IPS-18c (cell line): ENCODE measurements around the gene ATP1B1.

ENCODE experiments used
- H3K4me3 ChIP-seq: 2 replicates; pipeline ENCODE4 v1.7.0; 2013; ENCODE audit warnings: low read depth, mild to moderate bottlenecking, low read length, moderate library complexity; ENCODE audit not compliant: insufficient read depth
- H3K9me3 ChIP-seq: one replicate; pipeline ENCODE4 v1.6.1; 2013; ENCODE audit warnings: mild to moderate bottlenecking, low read length, moderate library complexity; ENCODE audit not compliant: control insufficient read depth, insufficient read depth

The ATP1B1 gene

DNA sequence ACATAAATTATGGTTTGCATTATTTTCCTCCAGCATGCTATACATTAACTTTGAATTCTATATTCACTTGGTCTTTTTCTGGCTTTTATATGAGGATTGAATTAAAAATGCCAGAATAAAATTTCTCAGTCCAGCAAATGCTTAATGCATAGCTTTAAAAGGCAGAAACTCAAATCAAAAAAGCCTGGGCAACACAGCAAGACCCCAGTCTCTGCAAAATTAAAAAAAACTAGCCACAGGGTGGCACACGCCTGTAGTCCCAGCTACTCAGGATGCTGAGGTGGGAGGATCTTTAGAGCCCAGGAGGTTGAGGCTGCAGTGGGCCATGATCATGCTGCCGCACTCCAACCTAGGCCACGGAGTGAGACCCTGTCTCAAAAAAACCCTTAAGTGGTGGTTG is 19.8 kb downstream of the ATP1B1 start:
- Histone ChIP-seq H3K4me3 (no peak overlapping the region), H3K9me3 (no peaks in the 10 kb centered on the region)

DNA sequence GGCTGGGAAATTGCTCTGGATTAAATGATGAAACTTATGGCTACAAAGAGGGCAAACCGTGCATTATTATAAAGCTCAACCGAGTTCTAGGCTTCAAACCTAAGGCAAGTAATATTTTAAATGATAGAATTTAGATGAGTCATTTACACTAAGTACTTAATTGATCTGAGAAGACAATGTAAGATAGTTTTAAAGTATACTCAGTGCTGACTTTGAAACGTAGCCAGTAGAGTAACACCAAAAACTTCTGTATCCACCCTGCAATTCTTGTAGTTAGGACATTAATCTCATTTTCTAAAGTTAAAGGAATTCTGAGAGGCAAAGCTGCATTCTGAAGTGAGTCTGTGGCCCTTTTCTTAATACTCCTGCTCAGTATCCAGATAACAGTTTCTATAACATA is 20.8 kb downstream of the ATP1B1 start:
- no peak overlapping the region for H3K4me3 ChIP-seq

DNA sequence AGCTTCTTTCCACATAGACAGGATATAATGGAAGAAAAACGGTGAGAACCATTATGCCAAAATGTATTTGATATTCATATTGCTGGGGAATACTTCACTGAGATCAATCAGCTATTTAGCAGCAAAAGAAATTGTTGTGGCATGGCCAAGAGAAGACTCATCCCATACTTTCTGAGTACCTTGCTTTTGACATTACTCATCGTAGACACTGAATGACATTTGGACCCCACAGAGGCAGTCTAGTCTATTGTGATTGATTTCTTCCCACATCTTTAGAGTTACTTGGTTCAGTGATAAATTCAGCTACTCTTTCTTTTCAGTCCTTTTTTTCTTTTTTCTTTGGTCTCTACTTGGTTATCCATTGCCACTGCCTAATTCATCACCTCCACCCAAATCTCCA is 22.1 kb downstream of the ATP1B1 start:
- Histone ChIP-seq H3K4me3 (no peak overlapping the region), H3K9me3 (no peaks in the 10 kb centered on the region)

More for the DNA sequence above, 20.8 kb downstream of the ATP1B1 start:
- no peaks in the 10 kb centered on the region for H3K9me3 ChIP-seq

DNA sequence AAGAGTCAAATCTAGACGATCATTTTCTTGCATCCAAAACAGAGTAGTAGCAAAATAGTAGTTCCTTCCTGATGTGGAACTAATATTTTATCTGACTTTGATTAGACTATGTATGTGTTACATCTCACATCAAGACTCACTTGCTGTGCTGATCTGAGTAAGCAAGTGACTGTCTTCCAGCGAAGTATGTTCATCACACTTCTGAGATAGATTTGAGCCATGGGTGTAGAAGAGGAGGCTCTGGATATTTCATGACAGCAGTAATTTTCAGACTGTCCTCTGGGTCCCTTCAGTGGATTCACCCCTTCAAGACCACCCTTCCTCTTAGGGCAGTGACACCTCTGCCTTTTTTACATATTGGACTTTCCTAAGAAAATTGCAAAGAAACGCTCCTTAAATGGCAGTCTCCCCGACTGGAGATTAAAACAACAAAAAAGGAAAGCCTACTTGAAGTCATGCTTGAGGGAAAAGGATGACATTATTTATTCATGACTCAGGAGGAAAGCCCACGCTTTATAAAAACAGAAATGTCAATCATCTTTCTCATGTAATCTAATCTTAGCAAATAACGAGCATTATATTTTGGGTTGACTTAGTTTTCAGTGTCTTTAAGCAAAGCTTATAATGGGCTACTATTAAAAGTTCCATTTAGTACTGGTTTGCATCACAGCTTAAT is 22.8 kb downstream of the ATP1B1 start:
- H3K4me3 ChIP-seq: no peak overlapping the region

DNA sequence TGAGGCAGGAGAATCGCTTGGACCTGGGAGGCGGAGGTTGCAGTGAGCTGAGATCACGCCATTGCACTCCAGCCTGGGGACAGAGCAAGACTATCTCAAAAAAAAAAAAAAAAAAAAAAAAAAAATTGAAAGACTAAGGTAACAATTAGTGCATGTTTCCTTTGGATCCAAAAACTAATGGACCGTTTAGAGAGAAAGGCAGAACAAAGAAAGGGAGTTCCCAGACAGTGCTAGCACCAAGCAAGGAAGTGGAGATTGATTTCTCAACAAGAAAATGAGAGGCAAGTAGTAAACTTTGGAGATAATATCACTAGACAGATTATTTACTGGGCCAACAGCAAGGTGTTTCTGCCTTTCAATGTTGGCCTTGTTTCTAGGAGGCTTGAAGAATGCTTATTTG is 24.2 kb downstream of the ATP1B1 start:
- Histone ChIP-seq H3K4me3 (no peak overlapping the region), H3K9me3 (no peaks in the 10 kb centered on the region)

More for the DNA sequence above, 22.8 kb downstream of the ATP1B1 start:
- H3K9me3 ChIP-seq: no peaks in the 10 kb centered on the region

DNA sequence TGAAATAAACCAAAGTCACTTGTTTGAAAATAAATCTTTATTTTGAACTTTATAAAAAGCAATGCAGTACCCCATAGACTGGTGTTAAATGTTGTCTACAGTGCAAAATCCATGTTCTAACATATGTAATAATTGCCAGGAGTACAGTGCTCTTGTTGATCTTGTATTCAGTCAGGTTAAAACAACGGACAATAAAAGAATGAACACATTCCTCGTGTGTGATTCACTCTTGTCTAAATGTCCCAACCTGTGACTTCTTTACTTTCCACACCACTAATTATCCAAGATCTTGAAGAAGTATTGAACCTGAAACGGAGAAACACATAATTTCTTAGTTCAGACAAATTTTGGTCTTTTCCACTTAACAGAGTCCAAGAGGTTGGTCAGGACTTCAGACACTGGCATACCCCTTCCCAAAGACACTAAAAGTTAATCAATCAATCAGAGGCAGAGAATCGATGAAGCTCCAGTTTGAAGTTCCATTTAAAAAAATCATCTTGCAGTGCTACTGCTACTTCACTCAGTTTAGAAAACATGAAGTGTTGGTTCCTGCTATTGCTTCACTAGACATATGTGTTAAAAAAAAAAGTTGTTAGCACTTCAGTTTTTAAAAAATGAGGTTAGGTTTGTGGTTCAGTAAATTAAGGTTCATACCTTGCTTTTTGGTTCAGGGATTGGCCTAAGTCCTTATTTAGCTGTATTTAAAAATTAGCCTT is 26.2 kb downstream of the ATP1B1 start:
- no peak overlapping the region for H3K4me3 ChIP-seq
- no peaks in the 10 kb centered on the region for H3K9me3 ChIP-seq

DNA sequence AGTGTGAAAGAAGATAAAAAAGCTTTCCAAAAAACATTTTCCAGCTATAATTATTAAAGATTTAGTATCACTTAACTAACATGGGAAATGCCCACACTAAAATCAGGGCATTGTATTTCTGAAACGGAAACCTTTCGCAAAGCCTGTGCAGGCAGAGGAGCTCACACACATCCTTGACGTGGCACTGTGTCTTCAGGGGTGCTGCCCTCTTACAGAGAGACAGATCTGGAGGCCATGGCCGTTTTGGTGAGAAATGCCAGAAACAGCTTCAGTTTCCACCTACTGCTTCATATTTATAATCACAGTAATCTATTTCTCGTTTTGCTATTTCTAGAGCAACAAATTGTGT is 26.7 kb downstream of the ATP1B1 start:
- no peaks in the 10 kb centered on the region for H3K9me3 ChIP-seq
- no peak overlapping the region for H3K4me3 ChIP-seq

DNA sequence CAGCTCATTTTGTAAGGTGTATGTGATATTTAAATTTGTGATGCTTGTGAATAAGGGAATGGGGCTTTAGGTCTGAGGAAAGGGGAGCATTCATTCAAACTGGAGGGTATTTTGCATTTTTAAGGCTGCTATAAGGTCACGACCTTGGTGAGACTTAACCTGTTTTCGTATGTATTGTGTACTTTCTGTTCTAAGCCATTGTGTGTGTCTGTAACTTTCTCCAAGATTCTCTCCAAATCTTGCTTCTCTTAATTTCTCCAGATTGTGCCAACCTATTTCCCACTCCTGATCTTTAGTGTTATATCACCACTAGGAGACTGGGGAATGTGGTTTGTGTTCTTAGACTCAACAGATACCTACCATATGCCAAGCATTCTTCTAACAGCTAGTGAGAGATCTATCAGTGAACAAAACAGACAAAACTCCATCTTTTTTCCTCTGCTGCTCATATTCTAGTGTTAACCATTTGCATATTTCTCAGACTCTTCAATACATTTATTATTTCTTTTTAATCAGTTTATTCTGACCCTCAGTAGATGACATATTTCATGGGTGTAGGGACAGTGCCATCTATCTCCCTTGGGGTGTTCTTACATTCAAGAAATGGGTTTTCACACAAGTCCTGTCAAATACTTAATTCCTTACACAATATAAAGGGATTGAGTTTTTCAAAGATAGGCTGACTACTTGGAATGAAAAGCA is 27.5 kb downstream of the ATP1B1 start:
- H3K4me3 ChIP-seq: no peak overlapping the region

DNA sequence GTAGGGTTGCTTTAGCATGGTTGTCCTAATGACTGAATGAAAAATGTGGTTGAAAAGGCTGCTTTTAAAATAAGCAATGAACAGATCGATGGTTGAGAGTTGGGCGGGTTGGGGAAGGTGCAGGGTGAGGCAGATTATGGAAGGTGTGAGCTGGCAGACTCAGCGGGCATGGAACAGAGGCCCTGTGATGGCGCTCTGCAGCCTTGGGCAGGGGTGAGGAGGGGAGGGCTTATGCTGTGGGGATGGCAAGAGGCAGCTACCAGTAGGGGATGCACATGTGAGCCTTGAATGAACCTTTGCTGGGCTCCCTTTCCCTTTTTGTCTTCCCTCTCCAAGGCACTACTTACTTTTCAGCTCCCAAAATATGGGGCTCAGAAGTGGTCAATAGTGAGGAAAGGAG is 30.9 kb downstream of the ATP1B1 start:
- no peak overlapping the region for H3K4me3 ChIP-seq
- no peaks in the 10 kb centered on the region for H3K9me3 ChIP-seq

More for the DNA sequence above, 27.5 kb downstream of the ATP1B1 start:
- no peaks in the 10 kb centered on the region for H3K9me3 ChIP-seq

DNA sequence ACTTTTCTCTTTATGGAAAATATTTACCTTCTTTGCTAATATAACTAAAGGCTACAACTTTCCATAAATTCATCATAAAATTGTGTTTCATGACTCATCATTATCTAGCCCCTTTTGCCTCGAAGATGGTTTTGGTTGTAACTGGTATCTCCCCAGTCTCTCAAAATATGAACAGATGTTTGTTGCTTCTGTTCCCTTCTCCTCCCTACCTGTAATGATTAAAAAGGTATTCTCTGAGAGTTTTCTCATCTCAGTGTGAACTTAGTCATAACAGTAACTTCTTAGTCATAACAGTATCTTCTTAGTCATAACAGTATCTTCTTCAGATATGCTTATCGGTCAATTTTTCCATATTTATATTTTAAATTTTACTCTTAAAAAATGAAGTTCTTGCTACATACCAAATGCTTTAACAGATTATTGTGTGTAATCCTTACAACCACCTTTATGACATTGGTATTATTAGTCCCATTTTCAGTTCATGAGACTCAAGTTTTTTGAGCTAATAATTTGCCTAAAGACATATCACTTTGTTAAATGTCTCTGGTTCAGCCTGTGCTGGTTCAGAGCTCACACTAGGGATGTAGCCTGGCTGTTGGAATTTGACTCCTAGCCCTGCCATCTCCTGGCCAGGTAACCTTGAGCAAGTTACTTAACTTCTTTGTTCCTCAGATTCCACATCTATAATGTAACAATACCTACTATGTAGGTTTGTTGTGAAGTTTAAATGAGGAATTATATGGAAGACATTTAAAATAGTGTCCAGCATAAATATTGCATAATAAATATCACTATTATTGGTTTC is 32.6 kb downstream of the ATP1B1 start:
- H3K4me3 ChIP-seq: no peak overlapping the region
- no peaks in the 10 kb centered on the region for H3K9me3 ChIP-seq

DNA sequence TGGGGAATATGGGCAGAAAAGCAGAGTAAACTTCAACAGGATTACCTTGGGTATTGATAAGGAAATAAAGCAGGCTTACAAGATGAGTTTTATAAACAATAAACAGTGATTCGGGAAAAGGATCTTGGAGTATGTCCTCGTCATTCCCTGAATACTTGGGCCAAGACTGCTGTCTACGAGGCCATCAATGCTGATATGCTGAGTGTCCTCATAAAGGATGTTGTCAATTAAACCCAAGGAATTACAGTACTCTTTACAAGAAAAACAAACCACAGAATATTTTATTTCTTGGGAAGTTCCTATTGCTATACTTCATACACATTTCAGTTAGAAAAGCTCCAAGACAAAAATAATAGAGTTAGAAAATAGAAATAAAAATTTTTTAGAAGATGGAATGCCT is 34.9 kb downstream of the ATP1B1 start:
- Histone ChIP-seq H3K9me3 (no peaks in the 10 kb centered on the region), H3K4me3 (no peak overlapping the region)

DNA sequence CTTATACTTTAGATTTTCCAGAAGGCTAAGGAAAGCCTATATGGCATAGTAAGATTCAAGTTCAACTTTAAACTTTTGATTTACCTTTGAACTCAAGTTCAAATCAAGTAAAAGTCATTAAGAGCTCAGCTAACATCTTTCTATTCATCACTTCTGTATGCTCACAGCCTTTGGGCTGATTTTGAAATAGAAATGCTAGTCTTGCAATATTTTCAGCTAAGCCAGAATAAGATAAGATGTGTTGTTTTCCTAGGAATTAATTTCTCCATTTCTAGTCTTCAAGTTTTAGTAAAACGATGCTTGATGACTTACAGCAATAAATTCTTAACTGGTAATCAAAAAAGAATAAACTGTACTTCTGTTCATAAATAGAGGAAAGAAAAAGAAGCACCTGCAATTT is 35.6 kb downstream of the ATP1B1 start:
- H3K9me3 ChIP-seq: no peaks in the 10 kb centered on the region
- H3K4me3 ChIP-seq: no peak overlapping the region

DNA sequence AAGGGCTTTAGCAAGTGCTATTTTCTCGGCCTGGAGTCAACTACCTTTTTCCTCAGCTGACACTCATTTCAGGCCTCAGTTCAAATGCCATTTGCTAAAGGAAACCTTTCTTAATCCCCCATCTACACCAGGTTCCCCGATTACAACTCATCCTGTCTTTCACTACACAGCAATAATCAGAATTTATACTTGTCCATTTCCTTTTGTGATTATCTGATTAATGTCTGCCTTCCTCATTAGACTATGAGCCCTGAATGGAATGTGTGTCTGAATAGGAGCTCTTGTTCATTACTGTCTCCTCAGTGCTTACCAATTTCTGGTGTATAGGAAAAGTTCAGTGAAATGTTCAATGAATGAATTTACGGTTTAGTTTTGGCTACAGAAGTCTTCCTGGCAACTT is 36.9 kb downstream of the ATP1B1 start:
- Histone ChIP-seq H3K9me3 (no peaks in the 10 kb centered on the region), H3K4me3 (no peak overlapping the region)

DNA sequence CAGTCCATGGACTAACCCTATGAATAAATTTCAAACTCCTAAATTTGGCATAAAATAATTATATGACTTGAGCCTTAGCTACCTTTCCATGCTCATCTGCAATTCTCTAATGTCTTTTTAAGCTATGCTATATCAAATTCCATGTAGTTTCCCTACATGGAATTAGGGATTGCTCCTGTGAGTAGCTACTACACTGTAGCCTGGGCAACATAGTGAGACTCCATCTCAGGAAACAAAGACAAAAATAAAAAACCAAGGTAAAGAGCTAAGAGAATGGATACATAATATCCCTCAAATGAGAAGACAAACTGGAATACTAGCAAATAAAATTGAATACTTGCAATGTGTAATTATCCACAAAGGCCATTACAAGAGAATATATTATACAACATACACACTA is 37.5 kb downstream of the ATP1B1 start:
- Histone ChIP-seq H3K4me3 (no peak overlapping the region), H3K9me3 (no peaks in the 10 kb centered on the region)

DNA sequence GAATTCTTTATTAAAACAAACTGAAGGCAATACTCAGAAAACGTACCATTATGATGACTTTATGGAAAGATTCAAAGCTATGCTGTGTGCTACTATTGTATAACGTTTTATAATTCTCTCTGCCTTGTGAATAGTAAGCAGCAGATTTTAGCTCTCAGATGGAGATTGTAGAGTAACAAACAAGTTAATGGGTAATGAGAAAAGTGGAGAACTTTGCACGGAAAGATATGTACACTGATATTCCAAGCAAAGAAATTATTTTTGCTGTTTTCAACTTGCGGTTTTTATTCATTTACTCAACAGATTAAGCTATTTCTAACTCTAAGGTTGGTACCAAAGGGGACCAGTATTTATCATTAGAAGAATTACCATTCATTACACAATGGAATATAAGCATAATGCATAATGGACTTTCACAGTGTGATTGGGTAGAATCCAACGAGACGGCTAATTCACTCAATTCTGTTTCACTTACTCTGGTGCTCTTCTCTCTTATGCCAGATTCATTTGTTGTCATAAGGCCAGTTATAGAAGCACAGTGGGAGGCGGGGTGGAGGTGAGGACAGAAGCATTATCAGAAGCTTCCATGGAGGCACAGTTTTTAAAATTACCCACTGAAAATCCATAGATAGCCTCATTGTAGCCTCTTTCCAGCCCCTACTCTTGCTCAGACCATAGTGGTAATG is 38.6 kb downstream of the ATP1B1 start:
- H3K9me3 ChIP-seq: no peaks in the 10 kb centered on the region
- no peak overlapping the region for H3K4me3 ChIP-seq

DNA sequence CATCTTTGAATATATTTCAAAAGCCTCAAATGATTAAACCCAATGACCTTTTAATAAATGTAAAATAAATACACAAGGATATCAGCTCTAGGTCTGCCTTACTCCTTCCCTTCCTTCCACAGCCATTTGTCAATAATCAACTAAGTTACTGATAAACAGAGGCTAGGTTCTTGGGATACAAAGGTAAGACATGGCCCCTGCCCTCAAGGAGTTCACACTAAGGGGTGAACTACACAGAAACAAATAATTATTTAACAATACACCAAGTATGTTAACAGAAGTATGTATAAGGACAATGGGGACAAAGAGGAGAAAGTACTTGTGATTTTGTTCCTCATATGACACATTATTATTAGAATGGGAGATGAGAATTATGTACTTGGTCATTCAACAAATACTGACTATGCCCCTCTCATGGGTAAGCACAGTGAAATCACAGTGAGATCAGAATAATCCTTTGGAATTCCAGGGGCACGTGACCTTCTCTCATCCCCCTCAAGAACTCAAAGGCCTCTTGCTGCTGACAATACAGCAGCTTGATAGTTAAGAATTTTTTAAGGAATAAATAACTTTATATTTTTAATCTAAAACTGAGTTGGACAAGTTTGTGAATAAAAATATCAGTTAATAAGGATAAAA is 40.2 kb downstream of the ATP1B1 start:
- H3K4me3 ChIP-seq: no peak overlapping the region
- H3K9me3 ChIP-seq: no peaks in the 10 kb centered on the region
